ENCODE measurements around the gene CD180. TPM values are rescaled to one million over a fixed set of nuclear protein-coding genes. Genes with fewer than 3 reads are reported as not detected.

CD180 gene
- total RNA-seq, 6 donors from 2014 or later, result 1.00 to 4.8 (median 1.9) TPM

- H3K4me1 ChIP-seq, result peaks cover 22 to 24% (median 23%) of the 10 kb centered on the region in 4 donors
- H3K4me3 ChIP-seq, result peak overlapping the region in 3 of 4 donors; percentile 15 to 36 (median 35)
- no peaks in the 10 kb centered on the region for H3K9me3 ChIP-seq
- H3K36me3 ChIP-seq, result no peaks in the 10 kb centered on the region
- peak overlapping the region; percentile 68 to 90 (median 86) for H3K27ac ChIP-seq
- ATAC-seq (ENCODE audit: low FRiP score in 2 of 2) (peak; percentile 89 to 93), DNase-seq (peak; percentile 89 to 92)
- WGBS, 2 donors, result 25 to 37% methylated on average over 11 to 19 of the region's 19 CpGs
- H3K27me3 ChIP-seq, result no peaks in the 10 kb centered on the region
- TF ChIP-seq CTCF (IDR thresholded peaks at IDR 0.05) (peak in 1 of 6 experiments; percentile 17), POLR2AphosphoS5 (IDR thresholded peaks at IDR 0.05) (peak; percentile 59 to 72), EP300 (IDR thresholded peaks at IDR 0.05) (peak in 2 of 4 donors; percentile 37 to 64), POLR2A (IDR thresholded peaks at IDR 0.05) (peak in 1 of 4 donors; percentile 69)
Observed at GRCh38 chr5:67215519-67216471, 19.2 kb upstream of the CD180 start.

DNA sequence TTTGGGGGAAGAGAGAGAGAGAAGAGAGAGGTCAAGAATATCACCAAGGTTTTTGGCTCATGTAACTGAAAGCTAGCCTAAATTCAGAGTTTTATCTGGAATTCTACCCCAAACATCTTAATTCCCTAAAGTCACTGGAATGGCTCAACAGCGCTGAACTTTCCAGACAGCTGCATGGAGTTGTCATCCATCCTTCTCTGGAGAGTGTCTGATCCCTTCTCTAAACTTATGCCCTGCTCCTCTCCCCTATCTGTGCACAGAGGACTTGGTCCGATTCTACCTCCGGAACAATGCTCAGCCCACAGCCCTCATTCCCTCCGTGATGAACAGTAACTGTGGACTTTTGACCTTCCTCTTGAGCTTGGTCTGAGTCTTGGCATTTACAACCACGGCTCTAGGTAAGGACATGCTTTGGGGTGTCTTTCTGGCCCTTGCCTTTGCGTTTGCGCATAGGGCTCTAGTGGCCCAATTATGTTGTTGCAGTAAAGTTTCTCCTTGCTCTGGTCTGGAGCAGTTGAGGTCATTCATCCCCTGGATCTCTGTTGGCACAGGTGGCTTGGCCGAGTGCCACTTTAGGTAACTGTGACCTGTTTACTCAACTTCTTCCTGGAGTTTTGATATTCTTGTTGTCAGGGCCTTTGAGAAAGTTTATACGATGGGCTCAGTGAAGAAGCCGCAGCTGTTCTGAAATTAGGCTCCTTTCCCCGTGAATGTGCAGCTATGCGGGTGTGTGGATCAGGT lies 18.3 kb upstream of the CD180 start:
- Histone ChIP-seq H3K4me3 (no peak overlapping the region), H3K4me1 (peaks cover 22 to 24% (median 23%) of the 10 kb centered on the region in 4 donors), H3K9me3 (no peaks in the 10 kb centered on the region), H3K36me3 (no peaks in the 10 kb centered on the region), H3K27ac (peak overlapping the region; percentile 68 to 90 (median 86)), H3K27me3 (no peaks in the 10 kb centered on the region)
- TF ChIP-seq POLR2AphosphoS5 (IDR thresholded peaks at IDR 0.05), result no peak
- peak in 1 of 6 experiments; percentile 17 for TF ChIP-seq CTCF (IDR thresholded peaks at IDR 0.05)
- DNase-seq (peak in 1 of 2 donors; percentile 53), ATAC-seq (ENCODE audit: low FRiP score in 2 of 2) (peak; percentile 6 to 66)
- WGBS, 2 donors, result 75 to 89% methylated on average over 11 to 12 of the region's 12 CpGs

DNA sequence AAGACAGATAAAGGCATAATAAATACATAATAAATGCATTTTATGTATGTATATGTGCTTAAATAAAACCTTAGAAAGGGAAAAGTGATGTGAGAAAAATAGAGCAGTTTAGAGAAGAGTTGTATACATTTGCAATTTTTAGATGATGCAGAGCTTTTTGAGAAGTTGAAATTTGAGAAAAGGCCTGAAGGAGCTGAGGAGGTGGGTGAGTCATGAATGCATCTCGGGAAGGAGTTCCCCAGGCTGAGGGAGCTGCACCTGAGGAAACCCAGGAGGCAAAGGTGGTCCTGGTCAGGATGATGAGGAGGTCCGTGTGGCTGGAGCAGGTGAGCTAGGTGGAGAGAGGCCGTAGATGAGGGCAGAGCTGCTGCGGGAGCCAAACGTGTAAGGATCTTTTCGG lies 17.4 kb upstream of the CD180 start:
- H3K4me3 ChIP-seq, result no peak overlapping the region
- DNase-seq, result no peak
- H3K27me3 ChIP-seq, result no peaks in the 10 kb centered on the region
- H3K4me1 ChIP-seq, result peaks cover 22 to 28% (median 23%) of the 10 kb centered on the region in 4 donors
- 86 to 90% methylated on average over 6 of the region's 6 CpGs for WGBS, 2 donors
- ATAC-seq (ENCODE audit: low FRiP score in 2 of 2), result no peak
- no peaks in the 10 kb centered on the region for H3K36me3 ChIP-seq
- TF ChIP-seq POLR2A (IDR thresholded peaks at IDR 0.05) (no peak), POLR2AphosphoS5 (IDR thresholded peaks at IDR 0.05) (no peak), CTCF (IDR thresholded peaks at IDR 0.05) (no peak), EP300 (IDR thresholded peaks at IDR 0.05) (no peak)
- no peak overlapping the region for H3K27ac ChIP-seq
- no peaks in the 10 kb centered on the region for H3K9me3 ChIP-seq

DNA sequence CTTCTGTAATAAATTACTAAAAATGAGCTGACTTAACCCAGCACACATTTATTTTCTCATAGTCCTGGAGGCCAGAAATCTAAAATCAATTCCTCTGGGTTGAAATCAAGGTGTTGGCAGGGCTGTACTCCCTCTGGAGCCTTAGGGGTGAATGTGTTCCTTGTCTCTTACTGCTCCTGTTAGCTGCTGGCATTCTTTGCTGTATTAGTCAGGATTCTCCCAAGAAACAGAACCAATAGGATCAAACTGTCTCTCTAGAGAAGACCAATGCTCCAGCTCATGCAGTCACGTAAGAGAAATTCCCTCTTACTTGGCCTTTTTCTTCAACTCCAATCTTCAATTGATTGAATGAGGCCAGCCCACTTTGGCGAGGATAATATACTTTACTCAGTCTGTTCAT lies 15.3 kb upstream of the CD180 start:
- DNase-seq, result no peak
- Histone ChIP-seq H3K36me3 (no peaks in the 10 kb centered on the region), H3K27me3 (no peaks in the 10 kb centered on the region), H3K4me1 (peaks cover 27 to 29% (median 28%) of the 10 kb centered on the region in 4 donors), H3K27ac (no peak overlapping the region), H3K9me3 (no peaks in the 10 kb centered on the region), H3K4me3 (no peak overlapping the region)
- ATAC-seq (ENCODE audit: low FRiP score in 2 of 2), result peak in 1 of 2 donors; percentile 39
- TF ChIP-seq POLR2AphosphoS5 (IDR thresholded peaks at IDR 0.05), result no peak
- no peak for TF ChIP-seq CTCF (IDR thresholded peaks at IDR 0.05)
- no peak for TF ChIP-seq POLR2A (IDR thresholded peaks at IDR 0.05)
- WGBS, 2 donors, result 92 to 93% methylated on average over 2 of the region's 2 CpGs
